ENCODE results near the gene MACC1.

- TF ChIP-seq CTCF (conservative IDR thresholded peaks at IDR 0.05) (no peak), ZFX (IDR thresholded peaks at IDR 0.05) (no peak)
Observed at GRCh38 chr7:20235288-20235687, 18.1 kb upstream of the MACC1 start.

All from C4-2B (cell line).